A549 (cell line): ENCODE measurements around the gene POLDIP2. TPM values are rescaled to one million over a fixed set of nuclear protein-coding genes. Genes with fewer than 3 reads are reported as not detected.

Experiments
- ATAC-seq, 2 experiments: fragments of 200-7000 bp in 1 of 2; fragments of >200 bp in 1 of 2; cut with Nextera tagmentation in 1 of 2; cut with Tn5 transposase in 1 of 2; 3 replicates each; pipeline versions ENCODE4 v1.8.0 to v1.9.1; 2018 to 2020; ENCODE audit warnings: mild to moderate bottlenecking in 1 of 2, moderate library complexity in 1 of 2
- CTCF ChIA-PET: fragments of 300-600 bp; sonication (Branson Sonifier 250); formaldehyde crosslinking; extraction: SDS; loops from one replicate; lab custom pipeline; 2021; ENCODE audit warnings: antibody characterized with exemption, inconsistent platforms; lab: Yijun Ruan, JAX
- POLR2A ChIA-PET: fragments of 350-600 bp; formaldehyde crosslinking; extraction: SDS; loops from one replicate; lab custom pipeline; 2021; ENCODE audit warnings: antibody characterized with exemption, inconsistent platforms; lab: Yijun Ruan, JAX
- DNase-seq, 2 experiments: peaks; one replicate each; pipeline versions ENCODE4 v3.0.0 to v3.0.0-alpha.2; 2011 to 2016; ENCODE audit warnings: low read depth in 1 of 2, low spot score in 1 of 2
- FAIRE-seq: peaks from 2 replicates; lab custom pipeline; 2011; peaks lifted over from hg19 to GRCh38; lab: Jason Lieb, UNC
- H3K27ac ChIP-seq, 2 experiments: fragments of >200 bp; sonication (Bioruptor Twin); formaldehyde crosslinking; 3 replicates each; pipeline ENCODE4 v1.5.1; 2016 to 2017
- H3K4me1 ChIP-seq: fragments of >200 bp; sonication (Bioruptor Twin); formaldehyde crosslinking; 3 replicates; pipeline ENCODE4 v1.6.1; 2016
- H3K4me2 ChIP-seq: fragments of >200 bp; sonication (Bioruptor Twin); formaldehyde crosslinking; 3 replicates; pipeline ENCODE4 v1.6.1; 2016
- H3K4me3 ChIP-seq: fragments of >200 bp; sonication (Bioruptor Twin); formaldehyde crosslinking; 3 replicates; pipeline ENCODE4 v1.5.1; 2016
- H3K9me3 ChIP-seq: fragments of >200 bp; sonication (Bioruptor Twin); formaldehyde crosslinking; 3 replicates; pipeline ENCODE4 v1.6.1; 2016
- BHLHE40 ChIP-seq: IDR thresholded peaks from 2 replicates; pipeline ENCODE4 v1.6.1; 2012; ENCODE audit warnings: low read depth, low read length, inconsistent platforms
- CBX8 ChIP-seq: fragments of 200-600 bp; sonication (generic); IDR thresholded peaks from 2 replicates; pipeline ENCODE4 v1.6.1; 2016
- CEBPB ChIP-seq, 2 experiments: fragments of >200 bp in 1 of 2; sonication (Bioruptor Twin) in 1 of 2; formaldehyde crosslinking in 1 of 2; IDR thresholded peaks; 2 replicates each; pipeline ENCODE4 v1.6.1; 2012 to 2016
- HMGXB4 ChIP-seq: fragments of 250-450 bp; sonication (Bioruptor Pico); IDR thresholded peaks from 2 replicates; pipeline ENCODE4 v1.5.0; 2021; ENCODE audit warnings: mild to moderate bottlenecking, moderate library complexity, borderline replicate concordance
- HOXB13 ChIP-seq: fragments of 250-450 bp; sonication (Bioruptor Pico); IDR thresholded peaks from 2 replicates; pipeline ENCODE4 v1.5.0; 2020; ENCODE audit warnings: low read depth, mild to moderate bottlenecking, moderate library complexity
- JUN ChIP-seq, 2 experiments: fragments of >200 bp; sonication (Bioruptor Twin); formaldehyde crosslinking; IDR thresholded peaks; 2 replicates in 1 of 2; 3 replicates in 1 of 2; pipeline ENCODE4 v1.6.1; 2016 to 2017
- KDM1A ChIP-seq: fragments of 200-600 bp; sonication (generic); IDR thresholded peaks from 2 replicates; pipeline ENCODE4 v1.6.1; 2016; ENCODE audit warnings: low read depth, mild to moderate bottlenecking
- KDM5A ChIP-seq: fragments of 200-600 bp; sonication (generic); IDR thresholded peaks from 2 replicates; pipeline ENCODE4 v1.6.1; 2016; ENCODE audit warnings: antibody characterized with exemption, mild to moderate bottlenecking
- PHF8 ChIP-seq: fragments of 200-600 bp; sonication (generic); IDR thresholded peaks from 2 replicates; pipeline ENCODE4 v1.6.1; 2016; ENCODE audit warnings: low read depth, mild to moderate bottlenecking, antibody characterized with exemption, moderate library complexity, borderline replicate concordance
- RCOR1 ChIP-seq: fragments of 150-350 bp; IDR thresholded peaks from 2 replicates; pipeline ENCODE4 v1.6.1; 2014; ENCODE audit warnings: antibody characterized with exemption, low read length, low read depth
- USF2 ChIP-seq: fragments of 450-650 bp; IDR thresholded peaks from 2 replicates; pipeline ENCODE4 v1.6.1; 2014; ENCODE audit warnings: antibody characterized with exemption
- ZFP36 ChIP-seq: fragments of 450-650 bp; IDR thresholded peaks from 2 replicates; pipeline ENCODE4 v1.6.1; 2014; ENCODE audit warnings: borderline replicate concordance; ENCODE audit not compliant: partially characterized antibody
- WGBS: methylation state at CpG from one replicate; pipeline ENCODE4 v1.1.6; 2017; ENCODE audit errors: missing lambda C conversion rate; 5-methylcytosine and 5-hydroxymethylcytosine counted together
- polyA plus RNA-seq, 4 experiments: library from polyadenylated mRNA; depleted of rRNA in 3 of 4; stranded (reverse); fragments of >200 nt; fragmentation: RNase III in 1 of 4; extraction: RNeasy Plus Mini Kit Qiagen cat#74134 plus additional on column Dnase treatment in 1 of 4; gene quantifications; 2 replicates in 3 of 4; 3 replicates in 1 of 4; pipeline ENCODE4 v1.2.3, GENCODE V29; 2011 to 2017

POLDIP2 gene
- polyA plus RNA-seq, 2 of the 4 experiments (the other 2 are of a cell fraction): 127 to 132 TPM

DNA sequence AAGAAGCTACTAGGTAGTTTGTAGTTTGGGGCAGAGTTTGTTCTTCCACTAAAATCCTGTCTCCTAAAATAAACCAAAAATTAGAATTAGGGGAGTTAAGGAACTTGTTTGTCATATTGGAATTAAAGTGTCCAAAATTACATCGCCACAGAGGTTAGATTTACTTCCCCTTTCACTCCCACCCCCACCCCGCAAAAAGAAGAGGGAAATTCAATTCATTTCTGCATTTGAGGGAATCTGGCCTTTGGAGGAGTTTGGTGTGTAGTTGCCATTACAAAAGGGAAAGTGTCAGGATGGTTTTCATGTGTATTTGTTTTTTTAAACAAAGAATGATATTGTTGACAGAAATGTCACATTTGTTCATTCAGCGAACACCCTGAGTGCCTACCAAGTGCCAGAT is 32.5 kb downstream of the POLDIP2 start:
- 89% methylated on average over 3 of the region's 3 CpGs for WGBS
- no peak for ATAC-seq
- no peak for FAIRE-seq
- CTCF ChIA-PET: interaction anchor here (2.1 to 2.6 kb wide), 3 partner anchors 11 to 91 kb away, joined by 6 to 17 read pairs (median 12); no protein-coding TSS in a partner anchor
- H3K9me3 ChIP-seq: no peaks in the 10 kb centered on the region
- POLR2A ChIA-PET: interaction anchor here (1.4 kb wide), 1 partner anchor 11 kb away, joined by 5 read pairs; the partner anchor contains the start of genes IFT20 and TNFAIP1
- peak overlapping the region; percentile 64 for H3K4me2 ChIP-seq
- peak overlapping the region; percentile 62 to 85 for H3K27ac ChIP-seq
- H3K4me3 ChIP-seq: no peak overlapping the region
- peaks cover 55% of the 10 kb centered on the region for H3K4me1 ChIP-seq
- TF ChIP-seq RCOR1: no peak
- no peak for TF ChIP-seq CBX8
- TF ChIP-seq BHLHE40: no peak
- TF ChIP-seq KDM1A: no peak
- no peak for TF ChIP-seq HOXB13 (CRISPR knock-in tag)
- TF ChIP-seq PHF8: no peak
- no peak for TF ChIP-seq JUN (IDR thresholded peaks at IDR 0.05)
- no peak for TF ChIP-seq USF2
- DNase-seq: no peak

GRCh38 chr17:28324267-28324745 is 33.0 kb downstream of the POLDIP2 start:
- WGBS: 16% methylated on average over 5 of the region's 5 CpGs
- DNase-seq (peak in 1 of 2 experiments; percentile 32), ATAC-seq (peak in 1 of 2 experiments; percentile 31; a peak in 2 of 6 replicates)
- TF ChIP-seq HMGXB4 (no peak), CEBPB (IDR thresholded peaks at IDR 0.05) (peak; percentile 91)
- TF ChIP-seq, all 56 proteins: peak for 1
- H3K4me3 ChIP-seq: no peak overlapping the region
- POLR2A ChIA-PET: interaction anchor here (1.4 kb wide), 1 partner anchor 11 kb away, joined by 5 read pairs; the partner anchor contains the start of genes IFT20 and TNFAIP1
- no peaks in the 10 kb centered on the region for H3K9me3 ChIP-seq
- peaks cover 56% of the 10 kb centered on the region for H3K4me1 ChIP-seq
- no peak for FAIRE-seq
- peak overlapping the region; percentile 64 for H3K4me2 ChIP-seq
- H3K27ac ChIP-seq: peak overlapping the region; percentile 62 to 85
- CTCF ChIA-PET: interaction anchor here (1.5 to 3.7 kb wide), 5 partner anchors 10 to 92 kb away, joined by 3 to 27 read pairs (median 12); no protein-coding TSS in a partner anchor

DNA sequence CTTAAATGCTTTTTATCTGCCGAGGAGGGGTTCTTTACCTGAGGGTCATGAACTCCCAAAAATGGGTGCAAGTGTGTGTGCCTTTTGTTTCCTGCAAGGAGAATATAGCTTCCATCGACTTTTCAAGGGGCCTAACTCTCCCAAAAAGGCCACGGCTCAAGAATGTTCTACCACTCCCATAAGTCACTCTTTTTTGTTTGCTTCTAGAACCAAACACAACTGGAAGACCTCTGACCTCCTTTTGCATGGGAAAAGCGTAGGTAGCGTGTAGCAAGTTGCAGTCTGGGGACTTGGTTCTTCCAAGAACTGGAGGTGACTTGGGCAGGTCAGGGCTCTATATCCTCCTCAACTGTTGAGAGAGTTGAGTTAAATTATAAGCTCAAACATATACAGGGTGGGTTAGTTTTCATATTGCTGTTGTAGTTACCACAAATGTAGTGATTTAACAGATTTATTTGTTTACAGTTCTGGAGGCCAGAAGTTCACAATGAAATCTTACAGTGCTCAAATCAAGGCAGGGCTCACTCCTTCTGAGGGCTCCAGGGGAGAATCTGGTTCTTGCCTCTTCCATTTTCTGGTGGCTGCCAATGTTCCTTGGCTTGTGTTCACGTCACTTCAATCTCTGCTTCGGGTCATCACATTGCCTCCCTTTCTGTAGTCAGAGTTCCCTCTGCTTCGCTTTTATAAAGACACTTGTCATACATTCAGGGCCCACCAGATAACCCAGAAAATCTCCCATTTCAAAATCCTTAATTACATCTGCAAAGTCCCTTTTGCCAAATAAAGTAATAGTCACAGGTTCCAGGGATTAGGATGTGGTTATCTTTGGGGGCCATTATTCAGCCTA is 36.9 kb downstream of the POLDIP2 start:
- peak overlapping the region; percentile 89 for H3K4me2 ChIP-seq
- FAIRE-seq (no peak), DNase-seq (no peak), ATAC-seq (no peak)
- 65% methylated on average over 8 of the region's 8 CpGs for WGBS
- peaks cover 59% of the 10 kb centered on the region for H3K4me1 ChIP-seq
- H3K9me3 ChIP-seq: no peaks in the 10 kb centered on the region
- peak overlapping the region; percentile 73 for H3K4me3 ChIP-seq
- no peak for TF ChIP-seq ZFP36
- no peak for TF ChIP-seq KDM5A
- TF ChIP-seq USF2: no peak
- CTCF ChIA-PET: interaction anchor here (0.9 to 5.0 kb wide), 13 partner anchors 8 to 88 kb away, joined by 3 to 39 read pairs (median 8); partner anchors contain the start of genes IFT20 and TNFAIP1
- POLR2A ChIA-PET: interaction anchor here (0.8 to 2.2 kb wide), 2 partner anchors 15 to 69 kb away, joined by 4 to 14 read pairs; partner anchors contain the start of genes IFT20 and TNFAIP1
- H3K27ac ChIP-seq: peak overlapping the region; percentile 76 to 88; a peak in 5 of 6 replicates
